Measurements from ENCODE around the gene MBD3L4. TPM values are rescaled to one million over a fixed set of nuclear protein-coding genes. Genes with fewer than 3 reads are reported as not detected.

MBD3L4 gene
- total and polyA plus RNA-seq, 10 of the 15 experiments (the other 5 are each of a cell fraction or from before 2014, with no cell fraction given) = not detected

- TF ChIP-seq ZNF207 (IDR thresholded peaks at IDR 0.05; ENCODE audit: borderline replicate concordance) (peak; percentile 82; the same call in 1 of the 2 replicates), RELB (IDR thresholded peaks at IDR 0.05; ENCODE audit: low read depth) (peak; percentile 54; the same call in 1 of the 2 replicates), BCL11A (IDR thresholded peaks at IDR 0.05; ENCODE audit: low read depth, low read length) (0 out of 2 replicates have a peak, but pooled peaks have one; percentile 2), RBBP5 (conservative IDR thresholded peaks at IDR 0.05) (no peak), STAT1 (conservative IDR thresholded peaks at IDR 0.05) (peak; percentile 89; the same call in 1 of the 2 replicates), CHD4 (IDR thresholded peaks at IDR 0.05) (no peak), HDAC6 (IDR thresholded peaks at IDR 0.05; ENCODE audit: unreplicated experiment) (no peak), ZBTB40 (IDR thresholded peaks at IDR 0.05; ENCODE audit: borderline replicate concordance) (peak; percentile 95), SPI1 (IDR thresholded peaks at IDR 0.05; ENCODE audit: borderline replicate concordance, insufficient read depth, low read depth, low read length) (no peak; the same call in none of the 2 replicates), BACH1 (IDR thresholded peaks at IDR 0.05; ENCODE audit: borderline replicate concordance) (0 out of 2 replicates have a peak, but pooled peaks have one; percentile 15), SMC3 (IDR thresholded peaks at IDR 0.05; ENCODE audit: borderline replicate concordance, low read length) (no peak), ZNF687 (IDR thresholded peaks at IDR 0.05) (peak; percentile 51), IRF4 (IDR thresholded peaks at IDR 0.05; ENCODE audit: low read depth, low read length) (no peak)
- TF ChIP-seq, protein P1, sequence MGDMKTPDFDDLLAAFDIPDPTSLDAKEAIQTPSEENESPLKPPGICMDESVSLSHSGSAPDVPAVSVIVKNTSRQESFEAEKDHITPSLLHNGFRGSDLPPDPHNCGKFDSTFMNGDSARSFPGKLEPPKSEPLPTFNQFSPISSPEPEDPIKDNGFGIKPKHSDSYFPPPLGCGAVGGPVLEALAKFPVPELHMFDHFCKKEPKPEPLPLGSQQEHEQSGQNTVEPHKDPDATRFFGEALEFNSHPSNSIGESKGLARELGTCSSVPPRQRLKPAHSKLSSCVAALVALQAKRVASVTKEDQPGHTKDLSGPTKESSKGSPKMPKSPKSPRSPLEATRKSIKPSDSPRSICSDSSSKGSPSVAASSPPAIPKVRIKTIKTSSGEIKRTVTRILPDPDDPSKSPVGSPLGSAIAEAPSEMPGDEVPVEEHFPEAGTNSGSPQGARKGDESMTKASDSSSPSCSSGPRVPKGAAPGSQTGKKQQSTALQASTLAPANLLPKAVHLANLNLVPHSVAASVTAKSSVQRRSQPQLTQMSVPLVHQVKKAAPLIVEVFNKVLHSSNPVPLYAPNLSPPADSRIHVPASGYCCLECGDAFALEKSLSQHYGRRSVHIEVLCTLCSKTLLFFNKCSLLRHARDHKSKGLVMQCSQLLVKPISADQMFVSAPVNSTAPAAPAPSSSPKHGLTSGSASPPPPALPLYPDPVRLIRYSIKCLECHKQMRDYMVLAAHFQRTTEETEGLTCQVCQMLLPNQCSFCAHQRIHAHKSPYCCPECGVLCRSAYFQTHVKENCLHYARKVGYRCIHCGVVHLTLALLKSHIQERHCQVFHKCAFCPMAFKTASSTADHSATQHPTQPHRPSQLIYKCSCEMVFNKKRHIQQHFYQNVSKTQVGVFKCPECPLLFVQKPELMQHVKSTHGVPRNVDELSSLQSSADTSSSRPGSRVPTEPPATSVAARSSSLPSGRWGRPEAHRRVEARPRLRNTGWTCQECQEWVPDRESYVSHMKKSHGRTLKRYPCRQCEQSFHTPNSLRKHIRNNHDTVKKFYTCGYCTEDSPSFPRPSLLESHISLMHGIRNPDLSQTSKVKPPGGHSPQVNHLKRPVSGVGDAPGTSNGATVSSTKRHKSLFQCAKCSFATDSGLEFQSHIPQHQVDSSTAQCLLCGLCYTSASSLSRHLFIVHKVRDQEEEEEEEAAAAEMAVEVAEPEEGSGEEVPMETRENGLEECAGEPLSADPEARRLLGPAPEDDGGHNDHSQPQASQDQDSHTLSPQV (IDR thresholded peaks at IDR 0.05) = no peak
Measured at GRCh38 chr19:7069042-7069903, 29.3 kb upstream of the MBD3L4 start, which contains the start of gene ZNF557 (continued).

Measured in GM12878 (cell line).